Neural cell (in vitro differentiated cells): ENCODE results near the gene S100Z. TPM values are rescaled to one million over a fixed set of nuclear protein-coding genes. Genes with fewer than 3 reads are reported as not detected.

Experiments used
- H2AFZ ChIP-seq: fragments of 200-600, 300-800 bp; sonication (generic), shearing (Covaris generic); 2 replicates; pipeline ENCODE4 v1.6.0; 2014; ENCODE audit warnings: low read depth, mild to moderate bottlenecking, antibody characterized with exemption, low read length, moderate library complexity
- H3F3A ChIP-seq: fragments of 200-600 bp; shearing (Covaris generic); 2 replicates; pipeline ENCODE4 v1.6.1; 2016; ENCODE audit warnings: mild to moderate bottlenecking, moderate library complexity, mixed read lengths, antibody characterized with exemption, low read length; ENCODE audit not compliant: insufficient read depth, poor library complexity, severe bottlenecking
- H3K27ac ChIP-seq: fragments of 200-600, 300-800 bp; sonication (generic), shearing (Covaris generic); 2 replicates; pipeline ENCODE4 v1.5.1; 2014; ENCODE audit warnings: mild to moderate bottlenecking, low read length, moderate library complexity
- H3K27me3 ChIP-seq: fragments of 300-800, 200-600 bp; sonication (generic), shearing (Covaris generic); 2 replicates; pipeline ENCODE4 v1.6.0; 2014; ENCODE audit warnings: mild to moderate bottlenecking, low read depth, low read length, moderate library complexity; ENCODE audit not compliant: insufficient read depth
- H3K36me3 ChIP-seq: fragments of 300-800, 200-600 bp; sonication (generic), shearing (Covaris generic); 2 replicates; pipeline ENCODE4 v1.5.1; 2014; ENCODE audit warnings: mild to moderate bottlenecking, antibody characterized with exemption, low read length, moderate library complexity; ENCODE audit not compliant: insufficient read depth
- H3K4me2 ChIP-seq: fragments of 300-800, 200-600 bp; sonication (generic), shearing (Covaris generic); 2 replicates; pipeline ENCODE4 v1.6.0; 2014; ENCODE audit warnings: mild to moderate bottlenecking, low read length
- H3K4me3 ChIP-seq: fragments of 300-800, 200-600 bp; sonication (generic), shearing (Covaris generic); 2 replicates; pipeline ENCODE4 v1.5.1; 2014; ENCODE audit warnings: mild to moderate bottlenecking, low read length, moderate library complexity
- H3K79me2 ChIP-seq: fragments of 200-600 bp; shearing (Covaris generic); replicated peaks from 2 replicates; pipeline ENCODE4 v1.6.0; 2014; ENCODE audit warnings: mild to moderate bottlenecking, low read length, moderate library complexity; ENCODE audit not compliant: insufficient read depth
- H3K9ac ChIP-seq: fragments of 300-800, 200-600 bp; sonication (generic), shearing (Covaris generic); 2 replicates; pipeline ENCODE4 v1.6.1; 2016; ENCODE audit warnings: mild to moderate bottlenecking, low read length, mixed read lengths
- H3K9me2 ChIP-seq: fragments of 200-600 bp; shearing (Covaris generic); 2 replicates; pipeline ENCODE4 v1.6.1; 2016; ENCODE audit warnings: mild to moderate bottlenecking, low read length, mixed read lengths; ENCODE audit not compliant: insufficient read depth
- H3K9me3 ChIP-seq: fragments of 200-600, 300-800 bp; sonication (generic), shearing (Covaris generic); 2 replicates; pipeline ENCODE4 v1.6.1; 2016; ENCODE audit warnings: mild to moderate bottlenecking, mixed run types, low read length, moderate library complexity, mixed read lengths
- H4K20me1 ChIP-seq: fragments of 200-600 bp; shearing (Covaris generic); 2 replicates; pipeline ENCODE4 v1.6.1; 2016; ENCODE audit warnings: mild to moderate bottlenecking, mixed run types; ENCODE audit not compliant: insufficient read depth
- EP300 ChIP-seq: fragments of 450-650 bp; conservative IDR thresholded peaks from 2 replicates; pipeline ENCODE4 v1.6.1; 2014; ENCODE audit warnings: antibody characterized with exemption, mild to moderate bottlenecking, moderate library complexity; ENCODE audit not compliant: poor library complexity, severe bottlenecking
- EZH2 ChIP-seq: fragments of 200-600, 300-800 bp; shearing (Covaris generic), sonication (generic); IDR thresholded peaks from 2 replicates; pipeline ENCODE4 v1.6.1; 2014; ENCODE audit warnings: antibody characterized with exemption, low read length, borderline replicate concordance, mild to moderate bottlenecking; ENCODE audit not compliant: insufficient read depth, poor library complexity, severe bottlenecking
- MXI1 ChIP-seq: fragments of 450-650 bp; conservative IDR thresholded peaks from 2 replicates; pipeline ENCODE4 v1.6.1; 2014; ENCODE audit warnings: antibody characterized with exemption, mild to moderate bottlenecking; ENCODE audit not compliant: poor library complexity, severe bottlenecking
- POLR2AphosphoS5 ChIP-seq: IDR thresholded peaks from 2 replicates; pipeline ENCODE4 v1.6.1; 2012
- RAD21 ChIP-seq: fragments of 450-650 bp; conservative IDR thresholded peaks from 2 replicates; pipeline ENCODE4 v1.6.1; 2014; ENCODE audit warnings: antibody characterized with exemption, mild to moderate bottlenecking, moderate library complexity
- SMC3 ChIP-seq: fragments of 450-650 bp; conservative IDR thresholded peaks from 2 replicates; pipeline ENCODE4 v1.6.1; 2014; ENCODE audit warnings: antibody characterized with exemption, mild to moderate bottlenecking, moderate library complexity; ENCODE audit not compliant: poor library complexity
- TAF1 ChIP-seq: IDR thresholded peaks from 2 replicates; pipeline ENCODE4 v1.6.1; 2012; ENCODE audit warnings: low read depth
- polyA plus RNA-seq: library from polyadenylated mRNA; depleted of rRNA; stranded (reverse); fragments of >200 nt; gene quantifications from 2 replicates; pipeline ENCODE4 v1.2.3, GENCODE V29; 2014
- TF ChIP-seq, protein P1 (sequence below): IDR thresholded peaks from 2 replicates; pipeline ENCODE4 v1.6.1; 2012; ENCODE audit warnings: borderline replicate concordance
- TF ChIP-seq, protein P2 (sequence below): fragments of 450-650 bp; IDR thresholded peaks from 2 replicates; pipeline ENCODE4 v1.5.1; 2014; ENCODE audit warnings: antibody characterized with exemption, mild to moderate bottlenecking, moderate library complexity; ENCODE audit not compliant: poor library complexity, severe bottlenecking

The S100Z gene
- polyA plus RNA-seq, 1 donor from 2014 or later = not detected

DNA sequence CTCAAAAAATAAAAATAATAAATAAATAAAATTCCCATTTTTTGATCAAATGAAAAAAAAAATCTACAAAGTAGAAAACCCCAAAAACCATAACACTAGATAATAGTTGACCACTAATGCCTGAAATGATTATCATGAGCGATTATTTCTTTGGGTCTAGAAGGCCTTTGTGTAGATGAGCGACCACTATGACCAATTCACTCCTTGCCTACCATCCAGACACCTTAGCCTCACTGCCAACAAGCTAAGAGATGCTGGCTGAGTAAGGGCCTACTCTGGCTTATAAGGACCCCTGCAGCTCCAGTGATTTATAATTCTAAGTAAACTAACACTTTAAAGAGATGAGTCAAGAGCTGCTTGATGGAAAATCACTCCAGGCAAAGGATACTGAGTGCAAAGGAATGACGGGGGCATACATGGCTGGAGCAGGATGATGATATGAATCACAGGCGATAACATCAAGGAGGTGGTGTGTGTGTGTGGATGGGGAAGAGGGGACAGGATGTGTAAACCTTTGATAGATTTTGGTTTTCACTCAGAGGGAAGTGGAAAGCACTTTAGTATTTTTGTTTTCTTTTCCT lies 35.7 kb upstream of the S100Z start:
- Histone ChIP-seq H3K9ac (no peak overlapping the region), H3K27ac (no peak overlapping the region), H4K20me1 (no peaks in the 10 kb centered on the region), H3K36me3 (no peaks in the 10 kb centered on the region), H3K4me3 (no peak overlapping the region), H3F3A (no peaks in the 10 kb centered on the region), H3K27me3 (peaks cover 16% of the 10 kb centered on the region), H3K9me2 (no peaks in the 10 kb centered on the region), H3K9me3 (no peaks in the 10 kb centered on the region), H2AFZ (no peak overlapping the region), H3K79me2 (no peaks in the 10 kb centered on the region), H3K4me2 (no peak overlapping the region)
- no peak for TF ChIP-seq EP300
- TF ChIP-seq, protein P1, sequence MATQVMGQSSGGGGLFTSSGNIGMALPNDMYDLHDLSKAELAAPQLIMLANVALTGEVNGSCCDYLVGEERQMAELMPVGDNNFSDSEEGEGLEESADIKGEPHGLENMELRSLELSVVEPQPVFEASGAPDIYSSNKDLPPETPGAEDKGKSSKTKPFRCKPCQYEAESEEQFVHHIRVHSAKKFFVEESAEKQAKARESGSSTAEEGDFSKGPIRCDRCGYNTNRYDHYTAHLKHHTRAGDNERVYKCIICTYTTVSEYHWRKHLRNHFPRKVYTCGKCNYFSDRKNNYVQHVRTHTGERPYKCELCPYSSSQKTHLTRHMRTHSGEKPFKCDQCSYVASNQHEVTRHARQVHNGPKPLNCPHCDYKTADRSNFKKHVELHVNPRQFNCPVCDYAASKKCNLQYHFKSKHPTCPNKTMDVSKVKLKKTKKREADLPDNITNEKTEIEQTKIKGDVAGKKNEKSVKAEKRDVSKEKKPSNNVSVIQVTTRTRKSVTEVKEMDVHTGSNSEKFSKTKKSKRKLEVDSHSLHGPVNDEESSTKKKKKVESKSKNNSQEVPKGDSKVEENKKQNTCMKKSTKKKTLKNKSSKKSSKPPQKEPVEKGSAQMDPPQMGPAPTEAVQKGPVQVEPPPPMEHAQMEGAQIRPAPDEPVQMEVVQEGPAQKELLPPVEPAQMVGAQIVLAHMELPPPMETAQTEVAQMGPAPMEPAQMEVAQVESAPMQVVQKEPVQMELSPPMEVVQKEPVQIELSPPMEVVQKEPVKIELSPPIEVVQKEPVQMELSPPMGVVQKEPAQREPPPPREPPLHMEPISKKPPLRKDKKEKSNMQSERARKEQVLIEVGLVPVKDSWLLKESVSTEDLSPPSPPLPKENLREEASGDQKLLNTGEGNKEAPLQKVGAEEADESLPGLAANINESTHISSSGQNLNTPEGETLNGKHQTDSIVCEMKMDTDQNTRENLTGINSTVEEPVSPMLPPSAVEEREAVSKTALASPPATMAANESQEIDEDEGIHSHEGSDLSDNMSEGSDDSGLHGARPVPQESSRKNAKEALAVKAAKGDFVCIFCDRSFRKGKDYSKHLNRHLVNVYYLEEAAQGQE = no peak
- no peak for TF ChIP-seq RAD21
- TF ChIP-seq POLR2AphosphoS5 = no peak
- no peak for TF ChIP-seq EZH2
- no peak for TF ChIP-seq SMC3
- TF ChIP-seq, protein P2, sequence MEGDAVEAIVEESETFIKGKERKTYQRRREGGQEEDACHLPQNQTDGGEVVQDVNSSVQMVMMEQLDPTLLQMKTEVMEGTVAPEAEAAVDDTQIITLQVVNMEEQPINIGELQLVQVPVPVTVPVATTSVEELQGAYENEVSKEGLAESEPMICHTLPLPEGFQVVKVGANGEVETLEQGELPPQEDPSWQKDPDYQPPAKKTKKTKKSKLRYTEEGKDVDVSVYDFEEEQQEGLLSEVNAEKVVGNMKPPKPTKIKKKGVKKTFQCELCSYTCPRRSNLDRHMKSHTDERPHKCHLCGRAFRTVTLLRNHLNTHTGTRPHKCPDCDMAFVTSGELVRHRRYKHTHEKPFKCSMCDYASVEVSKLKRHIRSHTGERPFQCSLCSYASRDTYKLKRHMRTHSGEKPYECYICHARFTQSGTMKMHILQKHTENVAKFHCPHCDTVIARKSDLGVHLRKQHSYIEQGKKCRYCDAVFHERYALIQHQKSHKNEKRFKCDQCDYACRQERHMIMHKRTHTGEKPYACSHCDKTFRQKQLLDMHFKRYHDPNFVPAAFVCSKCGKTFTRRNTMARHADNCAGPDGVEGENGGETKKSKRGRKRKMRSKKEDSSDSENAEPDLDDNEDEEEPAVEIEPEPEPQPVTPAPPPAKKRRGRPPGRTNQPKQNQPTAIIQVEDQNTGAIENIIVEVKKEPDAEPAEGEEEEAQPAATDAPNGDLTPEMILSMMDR = no peak
- TF ChIP-seq TAF1 = no peak
- no peak for TF ChIP-seq MXI1

DNA sequence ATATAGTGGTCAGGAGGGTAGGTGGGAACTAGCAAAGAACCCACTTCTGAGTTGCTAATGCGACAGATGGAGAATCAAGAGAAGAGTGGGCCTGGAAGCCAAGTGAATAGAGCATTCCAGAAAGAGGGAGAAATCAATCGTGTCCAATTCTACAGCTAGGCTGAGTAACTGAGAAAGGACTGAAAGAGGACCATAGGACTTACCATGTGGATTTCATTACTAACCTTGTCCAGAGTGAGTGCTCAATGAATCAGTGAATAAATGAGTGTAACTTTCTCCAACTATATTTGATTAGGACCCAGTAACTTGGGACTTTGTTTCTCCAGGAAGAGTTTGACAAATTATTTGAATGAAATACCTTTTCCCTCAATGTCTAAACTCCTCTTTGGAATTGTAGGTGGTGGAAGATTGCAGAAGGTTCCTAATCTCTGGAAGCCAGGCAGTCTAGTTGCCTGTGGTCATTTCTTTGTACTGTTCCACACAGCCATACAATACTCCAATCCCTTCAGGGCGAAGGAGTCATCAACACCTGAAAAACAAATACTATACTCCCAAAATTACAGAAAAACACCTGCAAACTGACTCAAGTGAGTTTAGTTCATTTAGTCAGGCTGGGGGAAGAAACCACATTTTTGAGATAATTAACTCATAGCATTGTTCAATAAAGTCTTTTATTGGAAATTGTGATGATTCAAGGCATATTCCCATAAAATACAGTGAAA lies 33.5 kb upstream of the S100Z start:
- Histone ChIP-seq H3F3A (no peaks in the 10 kb centered on the region), H3K27me3 (peaks cover 37% of the 10 kb centered on the region), H4K20me1 (no peaks in the 10 kb centered on the region), H3K4me3 (no peak overlapping the region), H3K9me3 (no peaks in the 10 kb centered on the region), H3K9me2 (no peaks in the 10 kb centered on the region), H3K9ac (no peak overlapping the region), H2AFZ (no peak overlapping the region), H3K36me3 (no peaks in the 10 kb centered on the region), H3K27ac (no peak overlapping the region), H3K4me2 (no peak overlapping the region), H3K79me2 (no peaks in the 10 kb centered on the region)
- TF ChIP-seq, protein P2 = no peak
